Glutamatergic neuron (in vitro differentiated cells): ENCODE measurements around the gene ZFPM1. TPM values are rescaled to one million over a fixed set of nuclear protein-coding genes. Genes with fewer than 3 reads are reported as not detected.

Source experiments
- DNase-seq: peaks from one replicate; pipeline ENCODE4 v3.0.0; 2022
- H3K27ac Mint-ChIP-seq: one replicate; pipeline ENCODE4 v1.8.0; 2020; ENCODE audit warnings: mild to moderate bottlenecking, mixed read lengths, inconsistent platforms; ENCODE audit not compliant: unreplicated experiment
- H3K27me3 Mint-ChIP-seq: one replicate; pipeline ENCODE4 v1.8.0; 2020; ENCODE audit warnings: mild to moderate bottlenecking, moderate library complexity, mixed read lengths, inconsistent platforms; ENCODE audit not compliant: unreplicated experiment
- H3K36me3 Mint-ChIP-seq: one replicate; pipeline ENCODE4 v1.8.0; 2020; ENCODE audit warnings: mild to moderate bottlenecking, mixed read lengths, inconsistent platforms; ENCODE audit not compliant: unreplicated experiment
- H3K4me1 Mint-ChIP-seq: one replicate; pipeline ENCODE4 v1.8.0; 2020; ENCODE audit warnings: mild to moderate bottlenecking, low read depth, mixed read lengths, inconsistent platforms; ENCODE audit not compliant: unreplicated experiment
- H3K4me3 Mint-ChIP-seq: one replicate; pipeline ENCODE4 v1.8.0; 2020; ENCODE audit warnings: mild to moderate bottlenecking, mixed read lengths, inconsistent platforms; ENCODE audit not compliant: unreplicated experiment
- H3K9me3 Mint-ChIP-seq: one replicate; pipeline ENCODE4 v1.8.0; 2020; ENCODE audit warnings: mild to moderate bottlenecking, moderate library complexity, mixed read lengths, inconsistent platforms; ENCODE audit not compliant: unreplicated experiment
- CTCF ChIP-seq: fragments of 200-600 bp; sonication (generic); IDR thresholded peaks from one replicate; pipeline ENCODE4 v1.5.0; 2021; ENCODE audit not compliant: partially characterized antibody, unreplicated experiment
- total RNA-seq: library from RNA; stranded (reverse); fragmentation: NEBNext Ultra II Directional; extraction: Animal tissue kit (Norgen Biotek cat#: 25700); gene quantifications from one replicate; pipeline ENCODE4 v1.2.1, GENCODE V29; 2021; ENCODE audit not compliant: unreplicated experiment

Gene ZFPM1
- total RNA-seq, 1 donor from 2014 or later: 11.1 TPM

- H3K27ac Mint-ChIP-seq: no peak overlapping the region
- H3K27me3 Mint-ChIP-seq: peaks cover 5% of the 10 kb centered on the region
- no peak for TF ChIP-seq CTCF
- H3K36me3 Mint-ChIP-seq: no peaks in the 10 kb centered on the region
- H3K4me3 Mint-ChIP-seq: no peak overlapping the region
- DNase-seq: no peak
- peaks cover 10% of the 10 kb centered on the region for H3K9me3 Mint-ChIP-seq
- H3K4me1 Mint-ChIP-seq: no peaks in the 10 kb centered on the region
Observed at GRCh38 chr16:88413631-88414030, 39.4 kb upstream of the ZFPM1 start.

DNA sequence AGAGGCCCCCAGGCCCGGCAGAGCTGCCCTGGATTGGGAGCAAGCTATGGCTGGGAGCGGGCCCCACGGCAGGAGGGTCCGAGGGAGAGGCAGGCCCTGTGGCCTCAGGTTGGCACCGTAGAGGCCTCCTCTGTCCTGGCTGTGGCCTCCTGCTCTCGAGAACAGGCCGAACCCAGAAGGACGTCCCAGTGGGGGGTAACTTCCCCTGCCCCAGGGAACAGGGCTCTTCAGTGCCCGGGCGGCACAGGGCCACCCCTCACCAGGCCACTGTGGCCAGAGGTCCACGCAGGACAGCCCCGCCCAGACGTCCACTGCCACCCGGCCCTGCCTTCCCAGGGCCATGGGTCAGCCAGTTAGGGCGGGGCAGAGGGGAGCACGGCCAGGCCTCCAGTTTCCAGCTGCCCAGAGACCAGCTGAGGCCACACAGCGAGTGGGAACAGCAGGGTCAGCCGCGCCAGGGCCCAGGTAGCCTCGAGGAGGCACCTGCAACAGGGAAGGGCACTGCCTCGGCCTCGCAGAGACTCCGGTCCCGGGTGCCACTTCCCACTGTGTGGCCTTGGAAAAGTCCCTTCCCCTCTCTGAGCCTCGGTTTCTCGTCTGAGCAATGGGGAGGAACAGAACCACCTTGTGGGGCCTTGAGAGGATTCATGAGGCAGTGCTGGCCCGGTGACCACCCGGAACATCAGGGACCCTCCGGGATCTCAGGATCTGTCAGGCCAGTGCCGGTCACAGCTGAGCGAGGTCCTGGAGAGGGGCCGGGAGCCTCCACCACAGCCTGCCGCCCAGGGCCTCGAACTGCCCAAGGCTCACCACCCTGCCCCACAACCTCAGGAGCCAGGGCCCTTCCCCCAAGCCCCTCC, 38.3 kb upstream of the ZFPM1 start:
- H3K4me1 Mint-ChIP-seq: no peaks in the 10 kb centered on the region
- no peak overlapping the region for H3K27ac Mint-ChIP-seq
- H3K4me3 Mint-ChIP-seq: no peak overlapping the region
- no peak for TF ChIP-seq CTCF
- no peaks in the 10 kb centered on the region for H3K36me3 Mint-ChIP-seq
- DNase-seq: no peak
- peaks cover 5% of the 10 kb centered on the region for H3K27me3 Mint-ChIP-seq
- H3K9me3 Mint-ChIP-seq: peaks cover 11% of the 10 kb centered on the region

DNA sequence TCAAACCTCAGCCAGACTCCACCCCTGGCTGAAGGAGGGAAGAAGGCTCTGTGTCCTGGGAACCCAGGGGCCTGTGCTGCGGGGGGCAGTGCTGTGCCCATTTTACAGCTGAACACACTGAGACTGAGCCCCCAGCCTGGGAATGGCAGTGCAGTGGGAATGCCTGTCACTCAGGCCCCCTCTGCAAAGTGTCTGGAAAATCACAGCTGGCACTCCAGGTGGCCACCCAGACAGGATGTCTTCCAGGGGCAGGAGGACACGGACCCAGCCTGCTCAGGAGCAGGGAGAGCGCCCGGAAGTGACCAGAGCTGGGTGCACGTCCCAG, 37.7 kb upstream of the ZFPM1 start:
- Mint-ChIP-seq H3K27ac (no peak overlapping the region), H3K27me3 (peaks cover 5% of the 10 kb centered on the region), H3K36me3 (no peaks in the 10 kb centered on the region), H3K4me3 (no peak overlapping the region), H3K4me1 (no peaks in the 10 kb centered on the region), H3K9me3 (peaks cover 7% of the 10 kb centered on the region)
- TF ChIP-seq CTCF: no peak
- DNase-seq: no peak

DNA sequence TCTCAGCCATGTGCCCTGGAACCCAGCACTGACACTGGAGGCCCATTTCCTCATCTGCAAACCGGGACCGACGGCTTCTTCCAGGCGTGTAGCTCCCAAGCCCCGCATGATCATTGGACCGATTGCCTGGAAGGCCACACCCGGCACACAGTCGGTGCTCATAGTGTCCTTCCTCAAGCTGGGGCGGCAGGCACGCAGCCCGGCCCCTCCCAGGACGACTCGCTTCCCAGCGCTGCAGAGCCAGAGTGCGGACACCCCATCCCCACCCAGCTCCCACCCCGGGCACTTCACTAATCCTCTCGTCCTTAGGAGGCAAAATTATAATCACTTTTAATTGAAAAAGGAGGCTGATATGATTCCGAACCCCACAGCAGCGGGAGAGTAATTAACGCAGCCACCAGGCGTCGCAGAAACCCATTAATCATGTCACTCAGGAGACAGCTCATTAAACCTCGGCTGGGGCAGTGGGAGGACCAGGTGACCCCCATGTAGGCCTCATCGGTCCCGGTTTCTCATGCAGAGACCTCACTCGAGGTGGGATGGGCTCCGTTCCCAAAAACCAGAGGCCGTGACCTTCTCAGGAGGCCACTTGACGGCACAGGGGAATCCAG, 37.3 kb upstream of the ZFPM1 start:
- no peak for TF ChIP-seq CTCF
- H3K4me1 Mint-ChIP-seq: no peaks in the 10 kb centered on the region
- H3K27ac Mint-ChIP-seq: no peak overlapping the region
- peaks cover 7% of the 10 kb centered on the region for H3K9me3 Mint-ChIP-seq
- no peak for DNase-seq
- H3K4me3 Mint-ChIP-seq: no peak overlapping the region
- H3K36me3 Mint-ChIP-seq: no peaks in the 10 kb centered on the region
- H3K27me3 Mint-ChIP-seq: peaks cover 5% of the 10 kb centered on the region

DNA sequence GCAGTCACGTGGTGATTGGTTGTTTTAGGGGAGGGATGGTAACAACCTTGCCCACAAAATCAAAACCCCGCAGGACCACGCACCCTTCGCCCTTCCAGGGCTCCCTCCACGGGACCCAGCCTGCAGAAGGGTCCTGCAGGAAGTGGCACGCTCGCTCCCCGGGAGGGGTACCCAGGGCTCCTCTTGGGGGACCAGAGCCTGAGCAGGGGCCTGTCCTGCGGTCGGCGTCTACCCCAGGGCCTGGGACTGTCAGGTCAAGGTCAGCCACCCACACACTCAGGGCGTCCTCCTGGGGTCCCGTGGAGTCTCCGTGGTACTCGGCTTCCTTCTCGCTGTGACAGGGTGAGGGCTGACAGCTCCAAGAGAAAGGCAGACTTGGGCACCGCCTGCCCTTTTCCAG, 36.4 kb upstream of the ZFPM1 start:
- H3K4me1 Mint-ChIP-seq: no peaks in the 10 kb centered on the region
- no peak for DNase-seq
- peaks cover 7% of the 10 kb centered on the region for H3K9me3 Mint-ChIP-seq
- no peaks in the 10 kb centered on the region for H3K36me3 Mint-ChIP-seq
- TF ChIP-seq CTCF: no peak
- H3K4me3 Mint-ChIP-seq: no peak overlapping the region
- no peak overlapping the region for H3K27ac Mint-ChIP-seq
- peaks cover 2% of the 10 kb centered on the region for H3K27me3 Mint-ChIP-seq
